Naive thymus-derived CD4-positive, alpha-beta T cell (primary cell): Measurements from ENCODE around the gene TCTN2. TPM values are rescaled to one million over a fixed set of nuclear protein-coding genes. Genes with fewer than 3 reads are reported as not detected.
A peak's percentile ranks its signal among the peaks of the same experiment; 100 is the strongest.

ENCODE experiments used
- ATAC-seq: fragments of 150-1000 bp; cut with Tn5 transposase; 2 replicates; pipeline ENCODE4 v1.10.0; 2021; ENCODE audit warnings: mild to moderate bottlenecking, moderate library complexity
- CTCF ChIA-PET: fragments of 350-600 bp; sonication (Branson Sonifier 250); formaldehyde crosslinking; loops from one replicate; lab custom pipeline; 2021; ENCODE audit warnings: antibody characterized with exemption; lab: Charles Lee
- POLR2A ChIA-PET: fragments of 350-600 bp; sonication (Branson Sonifier 250); formaldehyde crosslinking; loops from one replicate; lab custom pipeline; 2021; ENCODE audit warnings: antibody characterized with exemption, inconsistent platforms; lab: Charles Lee
- DNase-seq, 9 donors: peaks; one replicate each; pipeline versions ENCODE4 v3.0.0 to v3.0.0-alpha.2; 2020 to 2022; ENCODE audit warnings: mixed read lengths in 1 of 9
- H3K27ac ChIP-seq: one replicate; pipeline ENCODE4 v1.7.0; 2013; ENCODE audit warnings: mild to moderate bottlenecking, low read depth, low read length, moderate library complexity
- H3K27me3 ChIP-seq, 2 donors: one replicate each; pipeline ENCODE4 v1.7.0; 2013; ENCODE audit warnings: low read length in 2 of 2, mild to moderate bottlenecking in 2 of 2, moderate library complexity in 2 of 2; ENCODE audit not compliant: control insufficient read depth in 2 of 2, insufficient read depth in 2 of 2
- H3K36me3 ChIP-seq, 3 experiments: 1 replicate in 2 of 3; 2 replicates in 1 of 3; pipeline ENCODE4 v1.7.0; 2013; ENCODE audit warnings: low read length in 3 of 3, mild to moderate bottlenecking in 3 of 3, moderate library complexity in 1 of 3; ENCODE audit not compliant: insufficient read depth in 3 of 3, control insufficient read depth in 2 of 3
- H3K4me1 ChIP-seq, 2 donors: one replicate each; pipeline ENCODE4 v1.7.0; 2013; ENCODE audit warnings: low read length in 2 of 2, mild to moderate bottlenecking in 2 of 2, moderate library complexity in 1 of 2; ENCODE audit not compliant: control insufficient read depth in 2 of 2, insufficient read depth in 2 of 2
- H3K4me3 ChIP-seq: 2 replicates; pipeline ENCODE4 v1.7.0; 2013; ENCODE audit warnings: mild to moderate bottlenecking, low read length
- H3K9me3 ChIP-seq, 3 experiments: 1 replicate in 2 of 3; 2 replicates in 1 of 3; pipeline ENCODE4 v1.7.0; 2013; ENCODE audit warnings: low read length in 3 of 3; ENCODE audit not compliant: control insufficient read depth in 2 of 3
- H3K27ac Mint-ChIP-seq, 9 donors: one replicate each; pipeline ENCODE4 v1.8.0; 2020 to 2022; ENCODE audit warnings: mixed read lengths in 9 of 9, mild to moderate bottlenecking in 8 of 9, moderate library complexity in 5 of 9, inconsistent platforms in 2 of 9
- H3K27me3 Mint-ChIP-seq, 5 donors: one replicate each; pipeline ENCODE4 v1.8.0; 2021 to 2022; ENCODE audit warnings: mixed read lengths in 5 of 5, mild to moderate bottlenecking in 1 of 5
- H3K36me3 Mint-ChIP-seq, 5 donors: one replicate each; pipeline ENCODE4 v1.8.0; 2020 to 2022; ENCODE audit warnings: mixed read lengths in 5 of 5, mild to moderate bottlenecking in 3 of 5, inconsistent platforms in 1 of 5
- H3K4me1 Mint-ChIP-seq, 7 donors: one replicate each; pipeline ENCODE4 v1.8.0; 2020 to 2022; ENCODE audit warnings: mixed read lengths in 7 of 7, mild to moderate bottlenecking in 3 of 7, inconsistent platforms in 1 of 7
- H3K4me3 Mint-ChIP-seq, 10 donors: one replicate each; pipeline ENCODE4 v1.8.0; 2020 to 2022; ENCODE audit warnings: mild to moderate bottlenecking in 10 of 10, mixed read lengths in 10 of 10, moderate library complexity in 6 of 10, inconsistent platforms in 2 of 10
- H3K9me3 Mint-ChIP-seq, 11 donors: one replicate each; pipeline ENCODE4 v1.8.0; 2020 to 2022; ENCODE audit warnings: mixed read lengths in 11 of 11, mild to moderate bottlenecking in 4 of 11, inconsistent platforms in 1 of 11, moderate library complexity in 1 of 11
- intact Hi-C, 2 donors: fragments of 100-400 bp; cut with micrococcal nuclease; formaldehyde crosslinking; loops; one replicate each; pipeline ENCODE4 v1.15.1; 2023
- polyA plus RNA-seq, 2 donors: library from polyadenylated mRNA; unstranded; fragments of 300-500 nt; fragmentation: Illumina TruSeq; gene quantifications; one replicate each; pipeline ENCODE4 v1.2.3, GENCODE V29; 2021
- total RNA-seq, 6 experiments: library from RNA in 5 of 6; stranded (reverse) in 5 of 6; gene quantifications; 1 replicate in 5 of 6; 2 replicates in 1 of 6; pipeline ENCODE4 v1.2.3 and lab custom pipeline; 2021 to 2026

TCTN2 gene
- total and polyA plus RNA-seq, 7 experiments from 2014 or later, result 1.1 to 9.1 (median 4.9) TPM

- H3K4me1 ChIP-seq, result no peaks in the 10 kb centered on the region
- peaks cover 0 to 22% (median 0%) of the 10 kb centered on the region in 3 experiments for H3K36me3 ChIP-seq
- Mint-ChIP-seq H3K27ac (no peak overlapping the region), H3K27me3 (no peaks in the 10 kb centered on the region), H3K36me3 (peaks cover 4 to 40% (median 13%) of the 10 kb centered on the region in 5 donors), H3K4me1 (peaks cover 0 to 3% (median 0%) of the 10 kb centered on the region in 7 donors), H3K4me3 (no peak overlapping the region), H3K9me3 (no peaks in the 10 kb centered on the region)
- H3K27me3 ChIP-seq, result no peaks in the 10 kb centered on the region
- ATAC-seq, result no peak
- intact Hi-C loops, result no loop called here
- no peak overlapping the region for H3K27ac ChIP-seq
- no peak for DNase-seq
- ChIA-PET POLR2A (interaction anchor here (1.4 kb wide), 1 partner anchor 33 kb away, joined by 3 read pairs; the partner anchor contains the start of gene ATP6V0A2), CTCF (interaction anchor here (0.6 kb wide), 1 partner anchor 394 kb away, joined by 4 read pairs; no protein-coding TSS in a partner anchor)
- H3K4me3 ChIP-seq, result no peak overlapping the region
- H3K9me3 ChIP-seq, result no peaks in the 10 kb centered on the region
Measured at GRCh38 chr12:123678981-123679380, 8.1 kb downstream of the TCTN2 start.

- DNase-seq (no peak), ATAC-seq (no peak)
- H3K27me3 Mint-ChIP-seq, result no peaks in the 10 kb centered on the region
- ChIA-PET CTCF (no interaction called here), POLR2A (no interaction called here)
- H3K4me1 Mint-ChIP-seq, result peaks cover 0 to 6% (median 0%) of the 10 kb centered on the region in 7 donors
- no peaks in the 10 kb centered on the region for H3K27me3 ChIP-seq
- no peaks in the 10 kb centered on the region for H3K4me1 ChIP-seq
- H3K4me3 ChIP-seq, result no peak overlapping the region
- no peaks in the 10 kb centered on the region for H3K9me3 Mint-ChIP-seq
- peaks cover 0 to 14% (median 0%) of the 10 kb centered on the region in 3 experiments for H3K36me3 ChIP-seq
- no peak overlapping the region for H3K27ac Mint-ChIP-seq
- H3K9me3 ChIP-seq, result no peaks in the 10 kb centered on the region
- H3K36me3 Mint-ChIP-seq, result peaks cover 4 to 32% (median 13%) of the 10 kb centered on the region in 5 donors
- H3K27ac ChIP-seq, result no peak overlapping the region
- no peak overlapping the region for H3K4me3 Mint-ChIP-seq
- intact Hi-C loops, result no loop called here
Measured at GRCh38 chr12:123681605-123682004, 10.7 kb downstream of the TCTN2 start.

- ChIA-PET POLR2A (no interaction called here), CTCF (interaction anchor here (0.5 to 0.6 kb wide), 2 partner anchors 10 to 1327 kb away, joined by 3 to 4 read pairs; no protein-coding TSS in a partner anchor)
- Mint-ChIP-seq H3K27me3 (no peaks in the 10 kb centered on the region), H3K9me3 (no peaks in the 10 kb centered on the region), H3K4me3 (no peak overlapping the region), H3K4me1 (peaks cover 0 to 6% (median 0%) of the 10 kb centered on the region in 7 donors), H3K36me3 (peaks cover 4 to 25% (median 10%) of the 10 kb centered on the region in 5 donors), H3K27ac (peak overlapping the region in 1 of 9 donors; percentile 62)
- Histone ChIP-seq H3K27ac (no peak overlapping the region), H3K4me3 (no peak overlapping the region), H3K27me3 (no peaks in the 10 kb centered on the region), H3K36me3 (peaks cover 0 to 11% (median 0%) of the 10 kb centered on the region in 3 experiments), H3K4me1 (no peaks in the 10 kb centered on the region), H3K9me3 (no peaks in the 10 kb centered on the region)
- no peak for ATAC-seq
- no peak for DNase-seq
- intact Hi-C loops, result no loop called here
Measured at GRCh38 chr12:123683964-123684363, 13.1 kb downstream of the TCTN2 start.

GRCh38 chr12:123686636-123687190, 15.8 kb downstream of the TCTN2 start:
- Mint-ChIP-seq H3K27me3 (no peaks in the 10 kb centered on the region), H3K27ac (no peak overlapping the region), H3K9me3 (no peaks in the 10 kb centered on the region), H3K36me3 (peaks cover 2 to 22% (median 4%) of the 10 kb centered on the region in 5 donors), H3K4me3 (no peak overlapping the region), H3K4me1 (peaks cover 0 to 6% (median 0%) of the 10 kb centered on the region in 7 donors)
- Histone ChIP-seq H3K27ac (no peak overlapping the region), H3K9me3 (no peaks in the 10 kb centered on the region), H3K4me1 (no peaks in the 10 kb centered on the region), H3K36me3 (peaks cover 0 to 16% (median 0%) of the 10 kb centered on the region in 3 experiments), H3K27me3 (no peaks in the 10 kb centered on the region), H3K4me3 (no peak overlapping the region)
- POLR2A ChIA-PET, result no interaction called here
- intact Hi-C loops, result no loop called here
- no peak for DNase-seq
- CTCF ChIA-PET, result no interaction called here
- no peak for ATAC-seq

GRCh38 chr12:123690191-123690840, 19.4 kb downstream of the TCTN2 start:
- Histone ChIP-seq H3K27me3 (no peaks in the 10 kb centered on the region), H3K4me1 (no peaks in the 10 kb centered on the region), H3K9me3 (no peaks in the 10 kb centered on the region), H3K27ac (no peak overlapping the region), H3K36me3 (peaks cover 0 to 18% (median 0%) of the 10 kb centered on the region in 3 experiments), H3K4me3 (no peak overlapping the region)
- ATAC-seq (no peak), DNase-seq (no peak)
- no peaks in the 10 kb centered on the region for H3K4me1 Mint-ChIP-seq
- H3K4me3 Mint-ChIP-seq, result no peak overlapping the region
- peaks cover 4 to 26% (median 6%) of the 10 kb centered on the region in 5 donors for H3K36me3 Mint-ChIP-seq
- H3K9me3 Mint-ChIP-seq, result no peaks in the 10 kb centered on the region
- H3K27ac Mint-ChIP-seq, result no peak overlapping the region
- POLR2A ChIA-PET, result no interaction called here
- no peaks in the 10 kb centered on the region for H3K27me3 Mint-ChIP-seq
- intact Hi-C loops, result no loop called here
- CTCF ChIA-PET, result no interaction called here

- ChIA-PET CTCF (no interaction called here), POLR2A (interaction anchor here (2.2 kb wide), 1 partner anchor 17 kb away, joined by 6 read pairs; the partner anchor contains the start of gene ATP6V0A2)
- peaks cover 0 to 44% (median 12%) of the 10 kb centered on the region in 5 donors for H3K36me3 Mint-ChIP-seq
Measured at GRCh38 chr12:123696207-123696606, 25.3 kb downstream of the TCTN2 start.

More at GRCh38 chr12:123696207-123696606, 25.3 kb downstream of the TCTN2 start:
- Histone ChIP-seq H3K4me1 (no peaks in the 10 kb centered on the region), H3K27me3 (no peaks in the 10 kb centered on the region), H3K9me3 (no peaks in the 10 kb centered on the region), H3K27ac (no peak overlapping the region), H3K36me3 (peaks cover 0 to 13% (median 0%) of the 10 kb centered on the region in 3 experiments), H3K4me3 (no peak overlapping the region)
- ATAC-seq (no peak), DNase-seq (no peak)
- Mint-ChIP-seq H3K27ac (no peak overlapping the region), H3K9me3 (no peaks in the 10 kb centered on the region), H3K4me3 (no peak overlapping the region), H3K4me1 (peaks cover 0 to 5% (median 0%) of the 10 kb centered on the region in 7 donors), H3K27me3 (no peaks in the 10 kb centered on the region)
- intact Hi-C loops, result no loop called here
